KMS-11 (cell line): ENCODE results near the gene TTLL11.

Source experiments
- H2AFZ ChIP-seq: fragments of 200-600 bp; sonication (generic); 2 replicates; pipeline ENCODE4 v1.6.1; 2016; ENCODE audit warnings: antibody characterized with exemption, mixed run types, low read depth
- H3K27ac ChIP-seq: fragments of 200-600 bp; sonication (generic); 2 replicates; pipeline ENCODE4 v1.6.1; 2016; ENCODE audit warnings: mild to moderate bottlenecking, mixed run types
- H3K27me3 ChIP-seq: fragments of 200-600 bp; sonication (generic); 2 replicates; pipeline ENCODE4 v1.6.1; 2017; ENCODE audit warnings: mild to moderate bottlenecking, low read depth, mixed run types, moderate library complexity; ENCODE audit not compliant: insufficient read depth
- H3K36me3 ChIP-seq: fragments of 200-600 bp; sonication (generic); 2 replicates; pipeline ENCODE4 v1.6.1; 2017; ENCODE audit warnings: mild to moderate bottlenecking, mixed run types; ENCODE audit not compliant: insufficient read depth
- H3K4me1 ChIP-seq: fragments of 200-600 bp; sonication (generic); 2 replicates; pipeline ENCODE4 v1.6.1; 2016; ENCODE audit warnings: mild to moderate bottlenecking, low read depth, mixed run types; ENCODE audit not compliant: poor library complexity, severe bottlenecking
- H3K4me2 ChIP-seq: fragments of 200-600 bp; sonication (generic); 2 replicates; pipeline ENCODE4 v1.7.0; 2016; ENCODE audit warnings: mild to moderate bottlenecking, mixed run types
- H3K4me3 ChIP-seq: fragments of 200-600 bp; sonication (generic); IDR thresholded peaks from 2 replicates; pipeline ENCODE4 v1.6.1; 2017; ENCODE audit warnings: low read depth, low read length, mixed read lengths; ENCODE audit not compliant: insufficient read depth
- H3K79me2 ChIP-seq: fragments of 200-600 bp; sonication (generic); 2 replicates; pipeline ENCODE4 v1.6.1; 2016; ENCODE audit warnings: low read depth, mixed run types; ENCODE audit not compliant: insufficient read depth
- H3K9ac ChIP-seq: fragments of 200-600 bp; sonication (generic); 2 replicates; pipeline ENCODE4 v1.6.1; 2016; ENCODE audit warnings: mild to moderate bottlenecking, mixed run types
- H4K20me1 ChIP-seq: fragments of 200-600 bp; sonication (generic); 2 replicates; pipeline ENCODE4 v1.6.1; 2016; ENCODE audit warnings: mild to moderate bottlenecking, mixed run types; ENCODE audit not compliant: insufficient read depth
- CTCF ChIP-seq: fragments of 200-600 bp; sonication (generic); conservative IDR thresholded peaks from 2 replicates; pipeline ENCODE4 v1.6.1; 2017; ENCODE audit warnings: low read depth, mild to moderate bottlenecking, antibody characterized with exemption, low read length, moderate library complexity, mixed read lengths

The TTLL11 gene

GRCh38 chr9:122084026-122084675 is 9.0 kb downstream of the TTLL11 start:
- no peak overlapping the region for H3K27ac ChIP-seq
- H3K9ac ChIP-seq = no peak overlapping the region
- H3K27me3 ChIP-seq = no peaks in the 10 kb centered on the region
- no peak overlapping the region for H3K4me3 ChIP-seq
- no peak overlapping the region for H2AFZ ChIP-seq
- H3K4me2 ChIP-seq = no peak overlapping the region
- no peaks in the 10 kb centered on the region; the same call in 1 of the 2 replicates for H3K79me2 ChIP-seq
- H3K36me3 ChIP-seq = no peaks in the 10 kb centered on the region
- no peaks in the 10 kb centered on the region for H3K4me1 ChIP-seq
- no peak for TF ChIP-seq CTCF
- no peaks in the 10 kb centered on the region for H4K20me1 ChIP-seq

GRCh38 chr9:122080986-122081385 is 12.1 kb downstream of the TTLL11 start:
- Histone ChIP-seq H3K79me2 (no peaks in the 10 kb centered on the region; the same call in 1 of the 2 replicates), H3K4me3 (no peak overlapping the region), H3K4me1 (no peaks in the 10 kb centered on the region), H2AFZ (no peak overlapping the region), H4K20me1 (no peaks in the 10 kb centered on the region), H3K36me3 (no peaks in the 10 kb centered on the region; the same call in 1 of the 2 replicates), H3K9ac (no peak overlapping the region), H3K27ac (no peak overlapping the region), H3K4me2 (no peak overlapping the region), H3K27me3 (no peaks in the 10 kb centered on the region)
- no peak for TF ChIP-seq CTCF

GRCh38 chr9:122078557-122078956 is 14.6 kb downstream of the TTLL11 start:
- no peaks in the 10 kb centered on the region for H4K20me1 ChIP-seq
- no peak overlapping the region for H3K27ac ChIP-seq
- no peaks in the 10 kb centered on the region for H3K27me3 ChIP-seq
- H3K4me3 ChIP-seq = no peak overlapping the region
- H3K4me1 ChIP-seq = no peaks in the 10 kb centered on the region
- no peak for TF ChIP-seq CTCF
- H2AFZ ChIP-seq = no peak overlapping the region
- no peaks in the 10 kb centered on the region; the same call in 1 of the 2 replicates for H3K36me3 ChIP-seq
- H3K79me2 ChIP-seq = no peaks in the 10 kb centered on the region
- no peak overlapping the region for H3K4me2 ChIP-seq
- no peak overlapping the region for H3K9ac ChIP-seq

GRCh38 chr9:122076773-122077172 is 16.3 kb downstream of the TTLL11 start:
- no peaks in the 10 kb centered on the region for H4K20me1 ChIP-seq
- H3K79me2 ChIP-seq = no peaks in the 10 kb centered on the region
- H3K36me3 ChIP-seq = no peaks in the 10 kb centered on the region; the same call in 1 of the 2 replicates
- no peak overlapping the region for H3K4me3 ChIP-seq
- TF ChIP-seq CTCF = no peak
- H3K27me3 ChIP-seq = no peaks in the 10 kb centered on the region
- H3K4me2 ChIP-seq = no peak overlapping the region
- no peaks in the 10 kb centered on the region for H3K4me1 ChIP-seq
- no peak overlapping the region for H3K9ac ChIP-seq
- H3K27ac ChIP-seq = no peak overlapping the region
- no peak overlapping the region for H2AFZ ChIP-seq
